ENCODE data around the gene GPRC5C.

GPRC5C gene

DNA sequence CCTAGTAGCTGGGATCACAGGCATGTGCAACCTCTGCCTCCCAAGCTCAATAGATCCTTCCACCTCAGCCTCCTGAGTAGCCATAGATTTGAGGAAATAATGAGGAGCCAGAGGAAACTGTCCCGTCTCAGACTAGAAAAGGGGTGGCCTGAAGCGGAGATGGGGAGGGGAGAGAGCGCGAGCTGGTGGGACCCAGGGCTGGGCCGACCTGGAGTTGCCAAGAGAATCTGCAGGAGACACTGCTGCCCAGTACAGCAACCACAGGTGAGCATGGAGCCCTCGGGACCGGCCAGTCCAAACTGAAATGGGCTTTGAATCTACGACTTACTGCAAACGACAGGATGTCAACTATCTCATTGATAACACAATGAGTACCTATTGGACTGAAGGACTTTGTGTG is 58.8 kb downstream of the GPRC5C start:
- TF ChIP-seq, protein P1, sequence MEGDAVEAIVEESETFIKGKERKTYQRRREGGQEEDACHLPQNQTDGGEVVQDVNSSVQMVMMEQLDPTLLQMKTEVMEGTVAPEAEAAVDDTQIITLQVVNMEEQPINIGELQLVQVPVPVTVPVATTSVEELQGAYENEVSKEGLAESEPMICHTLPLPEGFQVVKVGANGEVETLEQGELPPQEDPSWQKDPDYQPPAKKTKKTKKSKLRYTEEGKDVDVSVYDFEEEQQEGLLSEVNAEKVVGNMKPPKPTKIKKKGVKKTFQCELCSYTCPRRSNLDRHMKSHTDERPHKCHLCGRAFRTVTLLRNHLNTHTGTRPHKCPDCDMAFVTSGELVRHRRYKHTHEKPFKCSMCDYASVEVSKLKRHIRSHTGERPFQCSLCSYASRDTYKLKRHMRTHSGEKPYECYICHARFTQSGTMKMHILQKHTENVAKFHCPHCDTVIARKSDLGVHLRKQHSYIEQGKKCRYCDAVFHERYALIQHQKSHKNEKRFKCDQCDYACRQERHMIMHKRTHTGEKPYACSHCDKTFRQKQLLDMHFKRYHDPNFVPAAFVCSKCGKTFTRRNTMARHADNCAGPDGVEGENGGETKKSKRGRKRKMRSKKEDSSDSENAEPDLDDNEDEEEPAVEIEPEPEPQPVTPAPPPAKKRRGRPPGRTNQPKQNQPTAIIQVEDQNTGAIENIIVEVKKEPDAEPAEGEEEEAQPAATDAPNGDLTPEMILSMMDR (IDR thresholded peaks at IDR 0.05): no peak
- no peaks in the 10 kb centered on the region for H3K27me3 ChIP-seq
- no peaks in the 10 kb centered on the region for H3K9me3 ChIP-seq
- peaks cover 32% of the 10 kb centered on the region for H3K36me3 ChIP-seq
- H3K4me1 ChIP-seq (ENCODE audit: control insufficient read depth in 1 of 2, insufficient read depth in 1 of 2, low read depth in 1 of 2, low read length in 1 of 2): peaks cover 6 to 9% of the 10 kb centered on the region in 2 experiments
- H3K27ac ChIP-seq: no peak overlapping the region
- H3K4me3 ChIP-seq (ENCODE audit: low read depth in 1 of 2, low read length in 1 of 2): no peak overlapping the region

DNA sequence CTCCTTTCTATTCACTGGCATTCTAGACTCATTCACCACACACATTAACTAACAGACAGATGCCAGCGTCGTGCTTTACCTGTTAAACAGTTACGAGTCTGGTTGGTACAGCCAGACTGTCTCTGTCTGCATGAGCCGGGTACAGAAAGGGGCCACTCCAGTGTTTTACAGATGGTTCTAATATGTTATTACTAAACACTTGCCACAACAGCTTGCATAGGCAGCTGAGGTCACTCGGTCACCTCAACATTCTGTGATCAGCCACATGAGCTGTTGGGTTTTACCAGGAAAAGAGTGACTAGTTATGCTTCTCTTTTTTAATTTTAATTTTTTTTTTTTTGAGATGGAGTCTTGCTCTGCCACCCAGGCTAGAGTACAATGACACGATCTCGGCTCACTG is 59.7 kb downstream of the GPRC5C start:
- H3K4me1 ChIP-seq (ENCODE audit: control insufficient read depth in 1 of 2, insufficient read depth in 1 of 2, low read depth in 1 of 2, low read length in 1 of 2): peaks cover 13 to 16% of the 10 kb centered on the region in 2 experiments
- peaks cover 23% of the 10 kb centered on the region for H3K36me3 ChIP-seq
- TF ChIP-seq, protein P1 (IDR thresholded peaks at IDR 0.05): no peak
- no peak overlapping the region for H3K4me3 ChIP-seq (ENCODE audit: low read depth in 1 of 2, low read length in 1 of 2)
- H3K9me3 ChIP-seq: no peaks in the 10 kb centered on the region
- no peaks in the 10 kb centered on the region for H3K27me3 ChIP-seq
- no peak overlapping the region for H3K27ac ChIP-seq

DNA sequence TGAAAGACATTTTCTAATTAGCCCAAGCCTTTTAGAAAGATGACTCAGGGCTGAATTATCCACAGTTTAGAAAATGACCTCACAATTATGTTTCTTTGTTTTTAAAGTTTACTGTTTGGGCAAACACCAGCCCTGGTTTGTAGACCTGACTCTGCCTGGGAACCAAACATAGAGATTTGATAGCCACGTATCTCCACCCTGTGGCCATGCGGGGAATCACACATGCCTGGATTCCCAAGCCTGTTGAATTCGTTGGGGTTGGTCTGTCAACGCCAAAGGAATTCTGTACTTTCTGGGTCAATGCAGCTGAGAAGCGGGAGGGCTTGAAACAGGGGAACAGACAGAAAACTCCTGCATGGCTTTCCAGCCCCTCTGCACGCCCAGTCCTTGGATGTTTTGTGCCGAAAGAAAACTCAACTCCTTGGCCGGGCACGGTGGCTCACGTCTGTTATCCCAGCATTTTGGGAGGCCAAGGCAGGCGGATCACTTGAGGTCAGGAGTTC is 61.5 kb downstream of the GPRC5C start:
- no peaks in the 10 kb centered on the region for H3K27me3 ChIP-seq
- peaks cover 24 to 26% of the 10 kb centered on the region in 2 experiments for H3K4me1 ChIP-seq (ENCODE audit: control insufficient read depth in 1 of 2, insufficient read depth in 1 of 2, low read depth in 1 of 2, low read length in 1 of 2)
- TF ChIP-seq, protein P1 (IDR thresholded peaks at IDR 0.05): peak; percentile 96
- H3K9me3 ChIP-seq: no peaks in the 10 kb centered on the region
- peaks cover 5% of the 10 kb centered on the region for H3K36me3 ChIP-seq
- H3K27ac ChIP-seq: peak overlapping the region; percentile 11
- no peak overlapping the region for H3K4me3 ChIP-seq (ENCODE audit: low read depth in 1 of 2, low read length in 1 of 2)
